ENCODE results near the gene ZNF79.
A peak's percentile ranks its signal among the peaks of the same experiment; 100 is the strongest.

- TF ChIP-seq ZFX (CRISPR knock-in tag; IDR thresholded peaks at IDR 0.05) = no peak
- TF ChIP-seq CTCF (IDR thresholded peaks at IDR 0.05 in 2 of 3, conservative IDR thresholded peaks at IDR 0.05 in 1 of 3; ENCODE audit: insufficient read depth in 2 of 3, low read depth in 1 of 3, low read length in 3 of 3) = no peak
- no peak for TF ChIP-seq ZNF696 (CRISPR knock-in tag; conservative IDR thresholded peaks at IDR 0.05)
- no peak for TF ChIP-seq SREBF2 (CRISPR knock-in tag; IDR thresholded peaks at IDR 0.05)
- no peak for TF ChIP-seq SMARCC2 (IDR thresholded peaks at IDR 0.05; ENCODE audit: low read depth)
- TF ChIP-seq HMG20B (CRISPR knock-in tag; IDR thresholded peaks at IDR 0.05) = no peak
- TF ChIP-seq POLR2AphosphoS5 (IDR thresholded peaks at IDR 0.05; ENCODE audit: control insufficient read depth, insufficient read depth, low read depth, low read length) = peak; percentile 14; the same call in 1 of the 2 replicates
- no peak for TF ChIP-seq ZBTB49 (CRISPR knock-in tag; IDR thresholded peaks at IDR 0.05; ENCODE audit: borderline replicate concordance)
- no peak for TF ChIP-seq EZH2 (IDR thresholded peaks at IDR 0.05; ENCODE audit: borderline replicate concordance, low read depth, low read length)
- TF ChIP-seq ETS2 (tag; IDR thresholded peaks at IDR 0.05; ENCODE audit: borderline replicate concordance, poor library complexity, severe bottlenecking) = no peak
- no peak for TF ChIP-seq NBN (IDR thresholded peaks at IDR 0.05; ENCODE audit: low read depth)
- no peak for TF ChIP-seq SMC3 (conservative IDR thresholded peaks at IDR 0.05; ENCODE audit: insufficient read depth, low read depth, low read length)
Observed at GRCh38 chr9:127446713-127447415, 22.7 kb downstream of the ZNF79 start.
